Right lung (tissue), 5 donors: ENCODE results near the gene ARTN. TPM values are rescaled to one million over a fixed set of nuclear protein-coding genes. Genes with fewer than 3 reads are reported as not detected.

Source experiments
- DNase-seq, 2 donors: peaks; one replicate each; pipeline ENCODE4 v3.0.0-alpha.2; 2013
- polyA plus RNA-seq, 5 donors: library from polyadenylated mRNA; unstranded; fragments of 120-200 nt; gene quantifications; one replicate each; pipeline versions ENCODE4 v1.2.1 to v1.2.3, GENCODE V29; 2013; ENCODE audit warnings: inconsistent platforms in 1 of 5, low replicate concordance in 1 of 5; ENCODE audit not compliant: insufficient read length in 5 of 5, insufficient read depth in 1 of 5

ARTN gene
- polyA plus RNA-seq, 5 donors, result 1.9 to 3.9 (median 2.8) TPM

DNA sequence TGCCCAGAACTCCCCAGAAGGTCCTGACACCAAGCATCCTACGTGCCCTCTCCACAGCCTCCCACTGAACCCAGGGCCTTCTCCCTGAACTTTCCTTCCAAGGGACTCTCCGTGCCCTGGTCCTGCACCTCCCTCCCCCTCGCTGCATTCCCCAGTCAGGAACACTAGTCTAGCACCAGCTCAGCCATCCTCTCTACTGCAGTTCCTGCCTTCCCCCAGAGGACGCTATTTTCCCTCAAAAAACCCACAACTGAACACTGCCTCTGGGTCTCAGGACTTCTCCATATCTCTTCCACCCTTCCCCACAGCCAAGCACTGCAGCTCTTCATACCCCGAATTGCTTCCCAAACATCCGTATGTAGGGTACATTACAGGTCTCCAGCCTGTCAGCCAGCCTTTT, 12.6 kb upstream of the ARTN start:
- no peak for DNase-seq

DNA sequence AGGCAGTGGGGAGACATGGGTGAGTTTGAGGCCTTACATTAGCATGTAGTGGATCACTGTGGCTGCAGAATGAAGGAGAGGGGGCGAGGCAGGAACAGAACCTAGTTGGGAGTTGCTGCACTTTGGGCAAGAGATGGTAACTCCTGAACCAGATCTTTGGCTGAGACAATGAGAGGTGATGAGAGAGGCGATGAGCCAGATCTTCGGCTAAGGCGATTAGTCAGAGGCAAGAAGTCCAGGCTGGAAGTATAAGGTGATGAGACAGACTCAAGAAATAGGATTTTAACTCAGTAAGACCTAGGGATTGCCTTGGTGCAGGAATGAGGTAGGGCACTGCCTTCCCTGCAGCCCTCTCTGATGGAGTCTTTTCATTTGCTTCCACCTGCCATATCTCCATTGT, 9.1 kb upstream of the ARTN start:
- DNase-seq, result no peak

- no peak for DNase-seq
These were observed 7.8 kb upstream of the ARTN start for GRCh38 chr1:43925846-43926245.

- no peak for DNase-seq
These were observed 3.2 kb upstream of the ARTN start for GRCh38 chr1:43930168-43930948.

DNA sequence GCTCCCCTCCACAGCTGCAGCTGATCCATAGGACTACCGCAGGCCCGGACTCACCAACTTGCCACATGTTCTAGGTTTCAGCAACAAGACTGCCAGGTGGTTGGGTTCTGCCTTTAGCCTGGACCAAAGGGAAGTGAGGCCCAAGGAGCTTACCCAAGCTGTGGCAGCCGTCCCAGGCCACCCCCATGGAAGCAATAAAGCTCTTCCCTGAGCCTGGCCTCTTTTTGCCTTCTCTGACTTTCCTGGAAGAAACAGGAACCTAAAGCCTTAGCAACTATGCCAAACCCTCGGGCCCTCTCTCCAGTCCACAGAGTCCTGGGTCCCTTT, 2.7 kb upstream of the ARTN start:
- DNase-seq, result no peak

DNA sequence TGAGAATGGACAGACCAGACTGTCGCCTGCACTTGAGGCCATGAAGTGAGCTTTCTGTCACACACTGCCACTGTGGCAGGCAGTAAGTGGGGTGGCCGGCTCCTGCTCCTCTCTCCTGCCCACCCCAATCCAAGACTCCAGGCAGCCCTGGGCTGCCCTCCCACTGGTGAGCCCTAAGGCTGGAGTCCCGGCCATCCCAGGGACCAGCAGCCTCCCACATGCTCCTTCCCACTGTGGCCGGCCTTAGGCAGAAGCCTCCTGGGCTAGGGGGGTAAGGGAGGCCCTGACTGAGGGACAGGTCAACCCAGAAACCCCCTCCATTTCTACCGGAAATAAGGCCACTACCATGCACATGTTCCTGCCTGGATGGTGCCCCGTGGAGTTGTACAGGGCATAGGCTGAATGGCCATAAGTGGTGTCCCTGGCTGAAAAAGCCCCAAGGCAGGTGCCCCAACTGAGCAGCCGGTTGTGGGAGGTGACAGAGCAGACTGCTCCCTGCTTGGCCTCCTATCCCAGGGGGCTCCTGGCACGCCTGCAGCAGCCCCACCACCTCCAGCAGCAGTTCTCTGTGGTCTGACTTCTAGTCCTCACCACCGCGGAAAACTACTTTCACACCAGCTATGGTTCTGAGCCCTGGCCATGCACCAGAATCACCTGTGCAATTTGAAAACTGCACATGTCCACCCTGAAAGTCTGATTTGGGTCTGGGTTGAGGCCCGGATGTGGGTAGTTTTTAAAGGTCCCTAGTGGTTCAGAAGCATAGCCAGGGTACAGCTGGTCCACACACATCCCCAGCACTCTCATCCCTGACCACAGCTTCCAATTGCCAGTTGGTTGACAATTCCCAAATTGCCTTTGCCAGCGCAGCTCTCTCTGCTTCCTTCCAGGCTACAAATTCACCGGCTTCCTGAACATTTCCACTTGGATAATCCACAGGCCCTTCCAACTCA, 1.6 kb upstream of the ARTN start:
- no peak for DNase-seq

- no peak for DNase-seq
These were observed 715 bp upstream of the ARTN start for GRCh38 chr1:43932786-43933385.

DNA sequence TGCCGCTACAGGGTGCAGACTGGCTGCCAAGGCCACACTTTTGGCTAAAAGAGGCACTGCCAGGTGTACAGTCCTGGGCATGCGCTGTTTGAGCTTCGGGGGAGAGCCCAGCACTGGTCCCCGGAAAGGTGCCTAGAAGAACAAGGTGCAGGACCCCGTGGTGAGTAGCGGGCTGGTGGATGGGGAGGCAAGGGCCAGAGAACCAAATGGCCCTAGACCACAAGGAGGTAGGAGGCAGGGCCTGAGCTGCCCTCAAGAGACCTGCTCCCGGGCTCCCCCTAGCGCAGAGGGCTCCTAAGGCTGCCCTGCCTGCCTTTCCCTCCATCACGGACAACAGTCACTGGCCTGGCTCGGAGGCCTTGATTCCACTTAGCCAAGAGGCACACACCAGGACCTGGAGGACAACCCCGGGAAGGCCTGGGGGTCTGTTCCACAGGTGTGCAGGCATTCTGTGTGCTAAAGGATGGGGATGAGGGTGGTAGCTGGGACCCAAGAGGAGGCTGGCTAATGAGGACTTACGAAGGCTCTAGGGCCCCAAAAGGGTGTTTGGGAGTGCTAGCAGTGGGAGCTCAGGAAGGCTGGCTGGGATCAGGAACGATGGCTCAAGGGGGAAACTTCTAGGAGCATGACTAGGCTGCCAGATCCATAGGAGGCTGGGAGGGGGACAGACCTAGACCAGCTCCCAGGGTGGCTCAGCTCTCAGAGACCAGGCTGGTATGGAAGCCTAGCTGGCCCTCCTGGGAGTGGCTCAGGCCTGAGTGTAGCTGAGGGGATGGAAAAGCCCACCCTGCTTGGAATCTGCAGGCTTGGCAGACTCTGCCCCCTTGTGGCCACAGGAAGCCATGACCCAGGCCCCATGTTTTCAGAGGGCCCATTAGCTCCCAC, 742 bp downstream of the ARTN start:
- DNase-seq, result peak in 1 of 2 donors; percentile 52

GRCh38 chr1:43934986-43935324, 1.4 kb downstream of the ARTN start:
- DNase-seq, result no peak

DNA sequence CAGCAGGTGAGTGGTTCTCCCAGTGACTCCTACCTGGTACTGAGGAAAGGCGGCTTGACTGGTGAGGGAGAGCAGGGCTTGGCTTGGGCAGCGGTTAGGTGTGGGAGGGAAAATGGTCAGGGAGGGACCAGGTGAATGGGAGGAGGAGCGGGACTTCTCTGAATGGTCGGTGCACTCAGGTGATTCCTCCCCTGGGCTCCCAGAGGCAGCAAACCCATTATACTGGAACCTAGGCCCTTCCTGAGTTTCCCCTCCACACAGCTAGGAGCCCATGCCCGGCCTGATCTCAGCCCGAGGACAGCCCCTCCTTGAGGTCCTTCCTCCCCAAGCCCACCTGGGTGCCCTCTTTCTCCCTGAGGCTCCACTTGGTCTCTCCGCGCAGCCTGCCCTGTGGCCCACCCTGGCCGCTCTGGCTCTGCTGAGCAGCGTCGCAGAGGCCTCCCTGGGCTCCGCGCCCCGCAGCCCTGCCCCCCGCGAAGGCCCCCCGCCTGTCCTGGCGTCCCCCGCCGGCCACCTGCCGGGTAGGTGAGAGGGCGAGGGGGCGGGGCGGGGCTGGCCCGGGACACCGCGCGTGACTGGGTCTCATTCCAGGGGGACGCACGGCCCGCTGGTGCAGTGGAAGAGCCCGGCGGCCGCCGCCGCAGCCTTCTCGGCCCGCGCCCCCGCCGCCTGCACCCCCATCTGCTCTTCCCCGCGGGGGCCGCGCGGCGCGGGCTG, 2.3 kb downstream of the ARTN start:
- no peak for DNase-seq

DNA sequence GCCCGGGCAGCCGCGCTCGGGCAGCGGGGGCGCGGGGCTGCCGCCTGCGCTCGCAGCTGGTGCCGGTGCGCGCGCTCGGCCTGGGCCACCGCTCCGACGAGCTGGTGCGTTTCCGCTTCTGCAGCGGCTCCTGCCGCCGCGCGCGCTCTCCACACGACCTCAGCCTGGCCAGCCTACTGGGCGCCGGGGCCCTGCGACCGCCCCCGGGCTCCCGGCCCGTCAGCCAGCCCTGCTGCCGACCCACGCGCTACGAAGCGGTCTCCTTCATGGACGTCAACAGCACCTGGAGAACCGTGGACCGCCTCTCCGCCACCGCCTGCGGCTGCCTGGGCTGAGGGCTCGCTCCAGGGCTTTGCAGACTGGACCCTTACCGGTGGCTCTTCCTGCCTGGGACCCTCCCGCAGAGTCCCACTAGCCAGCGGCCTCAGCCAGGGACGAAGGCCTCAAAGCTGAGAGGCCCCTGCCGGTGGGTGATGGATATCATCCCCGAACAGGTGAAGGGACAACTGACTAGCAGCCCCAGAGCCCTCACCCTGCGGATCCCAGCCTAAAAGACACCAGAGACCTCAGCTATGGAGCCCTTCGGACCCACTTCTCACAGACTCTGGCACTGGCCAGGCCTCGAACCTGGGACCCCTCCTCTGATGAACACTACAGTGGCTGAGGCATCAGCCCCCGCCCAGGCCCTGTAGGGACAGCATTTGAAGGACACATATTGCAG, 3.0 kb downstream of the ARTN start:
- no peak for DNase-seq

- DNase-seq, result no peak
These were observed 3.7 kb downstream of the ARTN start for GRCh38 chr1:43937179-43937865.

DNA sequence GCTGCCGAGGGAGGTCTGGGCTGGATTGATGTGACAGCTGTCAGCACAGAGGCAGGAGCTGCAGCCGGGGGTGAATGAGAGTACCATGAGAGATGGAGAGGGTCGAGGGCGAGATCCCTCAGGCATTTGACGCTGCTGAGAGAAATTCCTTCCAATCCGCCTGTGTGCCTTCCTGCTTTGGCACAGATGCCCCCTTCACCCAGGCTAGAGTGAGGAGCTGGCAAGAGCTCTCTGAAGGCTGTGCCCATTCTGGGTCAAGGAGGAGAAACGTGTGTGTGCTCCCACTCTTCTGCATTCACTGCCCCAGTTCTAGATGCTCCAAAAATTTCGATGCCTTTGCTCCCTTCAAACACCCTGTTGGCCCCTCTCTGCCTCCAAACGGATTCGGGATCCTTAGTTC, 4.8 kb downstream of the ARTN start:
- DNase-seq, result no peak

DNA sequence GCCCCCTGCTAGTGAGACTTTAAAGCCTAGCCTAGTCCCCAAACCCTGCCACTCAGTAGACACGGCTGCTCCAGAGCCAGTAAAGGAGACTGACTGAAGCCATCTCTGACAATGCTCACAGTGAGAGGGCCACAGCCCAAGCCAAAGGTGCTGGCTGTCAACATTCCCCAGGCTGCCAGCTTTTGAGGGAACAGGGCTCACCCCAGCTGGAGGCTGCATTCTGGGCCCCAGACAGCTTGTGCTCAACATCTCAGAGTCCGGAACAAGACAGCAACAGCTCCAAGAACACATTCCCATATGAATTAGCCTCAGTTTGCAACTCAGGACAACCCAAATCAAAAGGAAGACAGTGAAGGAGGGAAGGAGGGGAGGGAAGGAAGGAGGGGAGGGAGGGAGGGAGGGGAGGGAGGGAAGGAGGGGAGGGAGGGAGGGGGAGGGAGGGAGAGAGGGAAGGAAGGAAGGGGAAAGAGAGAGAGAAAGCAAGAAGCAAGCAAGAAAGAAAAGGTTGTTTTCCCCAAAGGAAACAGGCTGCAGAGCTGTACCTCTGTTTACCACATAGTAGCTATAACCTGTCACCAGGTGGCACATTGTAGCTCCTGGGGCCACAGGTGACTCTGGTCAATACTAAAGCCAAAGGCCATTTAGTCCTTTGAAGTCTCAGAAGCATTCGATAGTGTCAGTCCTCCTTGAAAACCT, 5.4 kb downstream of the ARTN start:
- DNase-seq, result peak in 1 of 2 donors; percentile 15

- DNase-seq, result no peak
These were observed 8.8 kb downstream of the ARTN start for GRCh38 chr1:43942411-43942810.

- no peak for DNase-seq
These were observed 11.3 kb downstream of the ARTN start for GRCh38 chr1:43944860-43945259.

DNA sequence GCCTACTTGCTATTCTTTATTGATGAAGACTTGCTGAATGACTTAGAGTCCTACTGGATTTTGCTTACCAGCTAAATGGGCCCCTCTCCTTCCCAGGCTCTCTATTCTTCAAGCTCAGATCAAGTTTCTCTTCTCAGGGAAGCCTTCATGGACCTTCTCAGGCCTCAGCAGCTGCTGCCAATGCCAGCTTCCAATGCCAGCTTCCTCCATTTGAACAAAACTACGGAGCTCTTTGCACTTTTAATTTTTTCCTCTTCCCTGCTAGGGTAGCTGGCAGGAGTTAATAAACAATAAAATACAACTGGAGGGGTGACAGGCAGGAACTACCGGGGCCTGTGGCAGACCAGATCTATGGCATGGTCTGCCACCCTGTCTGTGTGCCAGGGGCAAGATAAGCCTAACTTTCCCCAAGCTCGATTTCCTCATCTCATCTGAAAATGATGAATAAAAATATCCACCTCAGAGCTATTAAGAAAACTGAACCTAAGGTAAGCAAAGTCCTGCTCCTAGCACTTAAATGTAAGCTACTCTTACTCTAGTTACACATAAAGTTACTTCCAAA, 12.2 kb downstream of the ARTN start:
- DNase-seq, result no peak

- peak; percentile 95 to 97 for DNase-seq
These were observed 12.8 kb downstream of the ARTN start, which contains the start of gene IPO13 for GRCh38 chr1:43946236-43947060. Gene IPO13, plus strand, starts transcription at chr1:43946950. Its CDS starts 651 bp downstream, at chr1:43947601.
